HG03460 (cell line): ENCODE results near the gene WDR82.

Source experiments
- ATAC-seq: cut with Tn5 transposase; IDR thresholded peaks from one replicate; pipeline ENCODE4 v1.9.1; 2021; ENCODE audit not compliant: unreplicated experiment

The WDR82 gene

DNA sequence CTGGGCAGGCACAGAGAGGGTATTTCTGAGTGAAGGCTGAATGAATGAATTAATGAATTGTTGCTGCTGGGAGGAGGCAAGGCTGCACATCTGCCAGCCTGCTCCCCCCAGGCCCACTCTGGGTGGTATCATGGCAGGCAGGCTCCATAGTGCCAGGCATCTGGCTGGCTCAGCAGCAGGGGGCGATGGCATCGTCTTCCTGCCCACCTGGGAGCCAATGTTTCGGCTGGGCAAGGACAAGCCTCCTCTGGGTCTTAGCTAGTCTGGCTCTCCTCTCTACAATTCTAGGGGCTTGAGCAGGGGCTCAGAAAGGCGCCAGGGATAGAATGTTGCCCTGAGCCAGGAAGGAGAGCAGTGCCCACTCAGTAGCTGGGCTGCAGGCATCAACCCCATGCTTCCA, 51.3 kb downstream of the WDR82 start:
- ATAC-seq, result no peak

DNA sequence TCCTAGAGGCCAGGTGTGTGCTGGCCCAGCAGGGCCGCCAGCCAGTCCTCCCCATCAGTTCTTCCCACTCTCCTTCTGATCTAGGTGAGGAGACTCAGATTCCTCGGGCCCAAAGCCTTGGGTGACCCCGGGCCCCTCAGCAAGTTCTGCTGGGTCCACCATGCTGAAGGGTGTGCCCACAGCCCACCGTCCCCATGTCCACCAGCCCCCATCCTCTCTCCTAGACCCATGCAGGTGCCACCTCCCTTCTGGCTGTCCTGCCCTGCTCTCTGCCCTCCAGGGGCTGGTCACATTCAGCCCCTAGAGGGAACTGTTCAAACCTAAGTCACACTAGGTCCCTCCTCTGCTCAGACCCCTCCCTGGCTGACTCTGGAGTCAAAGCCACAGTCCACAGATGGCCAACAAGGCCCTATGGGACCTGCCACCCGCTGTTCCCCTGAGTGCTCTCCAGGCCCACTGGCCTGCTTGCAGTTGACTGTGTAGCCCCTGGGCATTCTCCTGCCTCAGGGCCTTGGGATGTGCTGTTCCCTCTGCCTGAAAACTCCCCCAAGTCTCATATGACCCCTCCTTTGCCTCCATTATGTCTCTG, 52.1 kb downstream of the WDR82 start:
- ATAC-seq, result no peak

DNA sequence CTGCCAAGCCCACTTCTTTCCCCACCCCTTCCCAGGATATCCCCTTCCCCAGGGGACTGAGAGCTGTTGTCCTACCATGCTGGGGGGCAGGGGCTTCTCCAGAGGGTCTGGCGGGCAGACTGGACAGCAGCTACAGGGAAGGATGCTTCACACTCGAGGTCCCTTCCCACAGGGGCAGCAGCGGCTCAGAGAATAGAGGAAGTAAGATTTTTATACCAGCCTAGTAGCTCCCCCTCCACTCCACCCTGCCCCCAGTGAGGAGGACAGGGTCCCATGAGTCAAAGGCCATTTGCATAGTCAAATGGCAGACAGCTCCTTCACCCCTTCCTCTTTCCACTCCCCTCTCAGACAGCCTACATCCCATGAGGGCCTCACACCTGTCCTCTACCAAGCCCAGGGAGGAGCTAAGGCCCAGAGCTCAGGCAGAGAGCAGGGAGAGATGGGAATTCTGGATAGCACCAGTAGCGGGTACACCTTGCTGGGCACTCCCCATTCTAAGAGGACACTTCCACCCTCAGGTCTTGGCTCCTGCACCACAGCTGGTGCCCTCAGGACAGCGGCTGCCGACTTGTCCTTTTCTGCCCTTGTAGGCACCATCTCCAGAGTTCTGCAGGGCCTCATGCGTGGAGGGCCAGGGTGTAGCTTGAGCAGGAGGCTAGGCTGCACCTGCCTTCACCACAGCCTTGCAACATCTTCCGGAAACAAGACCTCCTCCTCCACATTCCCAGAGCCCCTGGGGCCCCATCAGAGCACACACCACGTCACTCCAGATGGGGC, 52.8 kb downstream of the WDR82 start, which contains the start of gene TLR9:
Gene TLR9 (minus strand): TSS at position 194 of the 777 bp plus-strand sequence. CDS start 116 bp downstream, at position 78.
- ATAC-seq, result peak; percentile 88

DNA sequence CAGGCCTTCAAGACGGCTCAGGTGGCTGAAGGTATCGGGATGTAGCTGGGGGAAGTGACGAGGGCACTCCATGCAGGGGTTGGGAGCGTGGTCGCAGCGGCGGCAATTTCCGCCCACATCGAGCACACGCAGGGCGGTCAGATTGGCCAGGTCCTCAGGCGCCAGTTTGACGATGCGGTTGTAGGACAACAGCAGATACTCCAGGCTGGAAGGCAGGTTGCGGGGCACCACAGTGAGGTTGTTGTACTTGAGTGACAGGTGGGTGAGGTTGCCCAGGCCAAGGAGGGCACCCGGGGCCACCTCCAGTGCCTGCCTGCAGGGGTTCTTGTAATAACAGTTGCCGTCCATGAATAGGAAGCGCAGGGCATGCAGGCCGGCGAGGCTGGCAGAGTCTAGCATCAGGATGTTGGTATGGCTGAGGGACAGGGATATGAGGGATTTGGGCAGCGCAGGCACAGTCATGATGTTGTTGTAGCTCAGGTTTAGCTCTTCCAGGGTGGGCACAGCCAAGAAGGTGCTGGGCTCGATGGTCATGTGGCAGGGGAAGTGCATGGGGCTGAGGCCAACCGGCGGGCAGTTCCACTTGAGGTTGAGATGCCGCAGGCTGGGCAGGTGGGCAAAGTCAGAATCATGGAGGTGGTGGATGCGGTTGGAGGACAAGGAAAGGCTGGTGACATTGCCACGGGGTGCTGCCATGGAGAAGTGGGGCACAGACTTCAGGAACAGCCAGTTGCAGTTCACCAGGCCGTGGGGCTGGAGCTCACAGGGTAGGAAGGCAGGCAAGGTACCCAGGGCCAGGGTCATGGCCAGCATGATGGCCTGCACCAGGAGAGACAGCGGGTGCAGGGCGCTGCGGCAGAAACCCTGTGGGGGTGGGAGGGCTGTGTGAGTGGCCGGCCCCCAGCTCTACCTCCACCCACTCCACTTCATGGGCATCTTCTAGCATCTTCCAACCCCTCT, 54.7 kb downstream of the WDR82 start:
- no peak for ATAC-seq

DNA sequence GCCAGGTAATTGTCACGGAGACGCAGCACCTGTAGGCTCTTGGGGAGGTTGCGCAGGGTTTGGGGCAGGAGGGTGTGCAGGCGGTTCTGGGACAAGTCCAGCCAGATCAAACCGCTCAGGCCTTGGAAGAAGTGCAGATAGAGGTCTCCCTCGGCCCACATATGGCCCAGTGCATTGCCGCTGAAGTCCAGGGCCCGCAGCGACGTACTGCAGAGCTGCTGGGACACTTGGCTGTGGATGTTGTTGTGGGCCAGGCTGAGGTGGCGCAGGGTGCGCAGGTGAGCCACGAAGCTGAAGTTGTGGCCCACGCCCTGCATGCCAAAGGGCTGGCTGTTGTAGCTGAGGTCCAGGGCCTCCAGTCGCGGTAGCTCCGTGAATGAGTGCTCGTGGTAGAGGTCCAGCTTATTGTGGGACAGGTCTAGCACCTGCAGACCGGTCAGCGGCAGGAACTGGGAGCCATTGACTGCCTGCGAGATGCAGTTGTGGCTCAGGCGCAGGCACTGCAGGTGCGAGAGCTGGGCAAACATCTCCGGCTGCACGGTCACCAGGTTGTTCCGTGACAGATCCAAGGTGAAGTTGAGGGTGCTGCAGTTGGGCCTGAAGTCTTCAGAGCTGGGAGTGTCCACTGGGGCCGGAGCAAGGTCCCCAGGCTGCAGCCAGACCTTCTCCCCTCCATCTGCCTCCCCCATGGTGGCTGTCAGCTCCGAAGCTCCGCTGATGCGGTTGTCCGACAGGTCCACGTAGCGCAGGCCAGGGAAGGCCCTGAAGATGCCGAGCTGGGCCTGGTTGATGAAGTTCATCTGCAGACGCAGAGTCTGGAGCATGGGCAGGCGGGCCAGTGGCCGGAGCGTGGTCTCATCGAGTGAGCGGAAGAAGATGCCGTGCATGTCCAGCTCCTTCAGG, 55.9 kb downstream of the WDR82 start:
- ATAC-seq, result no peak

DNA sequence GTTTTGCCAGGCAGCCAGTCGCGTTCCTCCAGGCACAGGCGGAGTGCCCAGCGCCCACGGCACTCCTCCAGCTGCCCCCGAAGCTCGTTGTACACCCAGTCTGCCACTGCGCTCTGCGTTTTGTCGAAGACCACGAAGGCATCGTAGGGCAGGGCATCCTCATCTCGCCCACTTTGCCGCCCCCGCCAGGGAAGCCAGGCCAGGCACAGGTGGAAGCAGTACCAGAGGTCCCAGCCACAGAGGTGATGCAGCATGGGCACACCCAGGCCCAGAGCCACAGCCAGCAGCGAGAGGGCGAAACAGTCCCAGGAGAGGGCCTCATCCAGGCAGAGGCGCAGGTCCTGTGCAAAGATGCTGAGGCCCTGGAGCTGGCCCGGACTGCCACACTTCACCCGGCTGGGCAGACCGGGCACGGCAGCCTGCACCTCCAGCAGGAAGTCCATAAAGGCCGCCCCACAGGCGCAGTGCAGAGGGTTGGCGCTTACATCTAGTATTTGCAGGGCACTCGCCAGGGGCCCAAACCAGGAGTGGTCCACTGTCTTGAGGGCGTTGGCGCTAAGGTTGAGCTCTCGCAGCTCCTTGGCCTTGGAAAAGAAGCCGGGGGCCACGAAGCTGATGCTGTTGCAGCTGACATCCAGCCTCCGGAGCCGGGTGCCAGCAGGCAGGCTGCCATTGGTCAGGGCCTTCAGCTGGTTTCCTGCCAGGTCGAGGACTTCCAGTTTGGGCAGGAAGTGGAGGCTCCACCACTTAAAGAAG, 56.7 kb downstream of the WDR82 start:
- ATAC-seq, result no peak

DNA sequence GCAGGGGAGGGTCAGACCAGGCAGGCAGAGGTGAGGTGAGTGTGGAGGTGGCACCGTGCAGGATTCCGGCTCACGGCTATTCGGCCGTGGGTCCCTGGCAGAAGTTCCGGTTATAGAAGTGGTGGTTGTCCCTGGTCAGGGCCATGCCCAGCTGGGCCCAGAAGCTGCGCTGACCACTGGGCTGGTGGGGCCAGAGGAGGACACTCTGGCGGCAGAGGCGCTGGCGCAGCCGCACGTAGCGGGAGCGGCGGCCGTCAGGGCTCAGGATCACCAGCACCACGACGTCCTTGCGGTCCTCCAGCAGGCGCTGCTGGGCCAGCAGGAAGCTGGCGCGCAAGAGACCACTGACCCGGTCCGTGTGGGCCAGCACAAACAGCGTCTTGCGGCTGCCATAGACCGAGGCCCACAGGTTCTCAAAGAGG, 57.3 kb downstream of the WDR82 start:
- ATAC-seq, result no peak

DNA sequence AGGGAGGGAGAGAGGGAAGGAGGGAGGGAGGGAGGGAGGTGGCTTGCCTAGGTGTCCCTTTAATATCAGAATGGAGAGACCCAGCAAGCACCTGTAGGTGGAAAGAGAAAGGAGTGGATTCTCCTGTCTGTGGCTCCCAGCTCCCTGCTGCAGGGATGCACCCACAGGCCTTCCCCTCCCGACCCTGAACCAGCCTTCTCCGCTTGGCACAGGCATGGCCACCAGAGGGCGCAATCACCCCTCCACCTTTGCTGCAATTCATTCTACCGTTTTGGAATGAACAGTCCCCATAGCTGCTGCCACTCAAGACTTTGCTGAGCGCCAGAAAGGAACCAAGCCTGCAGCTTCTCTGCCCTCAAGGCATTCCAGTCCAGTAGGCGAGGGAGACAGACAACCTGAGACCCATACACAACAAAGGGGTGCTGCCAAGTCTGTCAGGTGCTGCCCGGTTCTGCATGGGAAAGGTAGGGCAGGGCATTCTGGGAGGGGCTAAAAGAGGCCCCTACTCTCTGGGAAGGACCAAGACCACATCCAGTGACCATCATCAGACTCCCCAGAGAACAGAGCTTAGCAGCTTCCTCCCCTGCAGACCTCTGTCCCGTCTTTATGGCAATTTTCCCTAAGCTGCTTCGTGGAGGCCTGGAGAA, 57.9 kb downstream of the WDR82 start:
- ATAC-seq, result no peak

DNA sequence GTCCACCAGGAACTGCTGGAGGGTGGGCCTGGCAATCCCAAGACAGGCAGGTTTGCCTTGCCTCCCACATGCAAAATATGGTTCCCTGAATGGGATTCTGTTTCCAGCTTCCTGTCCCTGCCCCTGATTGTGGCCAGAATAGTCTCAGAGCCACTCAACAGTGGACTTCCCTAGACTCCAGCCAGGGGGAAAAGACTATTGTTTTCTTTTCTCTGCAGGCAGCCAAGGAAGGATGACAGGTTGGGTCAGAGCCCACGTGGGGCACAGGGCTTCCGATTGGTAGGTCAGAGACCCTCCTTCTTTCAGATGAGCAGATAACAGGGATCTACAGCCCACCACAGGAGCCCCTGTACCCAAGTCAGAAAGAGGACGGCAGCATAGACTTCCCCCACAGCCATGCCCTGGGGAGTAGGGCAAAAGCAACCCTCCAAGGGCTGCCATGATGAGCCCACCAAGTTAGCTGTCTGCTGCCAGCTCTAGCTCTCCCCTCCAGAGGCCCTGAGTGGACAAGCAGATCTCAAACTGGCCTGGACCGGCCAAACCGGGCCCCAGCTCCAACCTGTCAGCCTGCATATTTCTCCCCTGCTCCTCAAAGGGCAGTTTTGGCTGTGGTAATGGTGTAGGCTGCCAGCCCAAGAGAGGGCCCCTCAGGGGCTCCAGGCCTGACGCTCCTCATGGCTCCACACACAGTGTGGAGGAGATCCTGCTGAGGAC, 59.4 kb downstream of the WDR82 start:
- ATAC-seq, result no peak

DNA sequence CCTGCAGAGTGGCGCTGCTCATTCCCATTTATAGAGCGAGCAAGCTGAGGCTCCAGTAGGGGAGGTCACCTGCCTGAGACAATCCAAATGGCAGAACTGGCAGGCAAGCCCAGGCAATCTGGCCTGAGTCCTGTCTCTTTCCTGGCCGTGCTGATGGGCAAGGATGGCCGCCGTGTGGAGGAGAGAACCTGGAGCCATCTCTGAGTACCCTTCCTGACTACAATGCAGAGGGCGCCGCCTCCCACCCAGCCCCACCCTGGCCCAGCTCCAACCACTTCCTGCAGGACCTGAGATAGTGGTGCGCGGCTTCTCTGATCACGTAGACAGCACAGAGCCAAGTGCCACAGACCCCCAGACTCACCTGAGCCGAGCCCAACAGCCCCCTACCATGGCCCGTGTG, 60.0 kb downstream of the WDR82 start:
- ATAC-seq, result no peak

DNA sequence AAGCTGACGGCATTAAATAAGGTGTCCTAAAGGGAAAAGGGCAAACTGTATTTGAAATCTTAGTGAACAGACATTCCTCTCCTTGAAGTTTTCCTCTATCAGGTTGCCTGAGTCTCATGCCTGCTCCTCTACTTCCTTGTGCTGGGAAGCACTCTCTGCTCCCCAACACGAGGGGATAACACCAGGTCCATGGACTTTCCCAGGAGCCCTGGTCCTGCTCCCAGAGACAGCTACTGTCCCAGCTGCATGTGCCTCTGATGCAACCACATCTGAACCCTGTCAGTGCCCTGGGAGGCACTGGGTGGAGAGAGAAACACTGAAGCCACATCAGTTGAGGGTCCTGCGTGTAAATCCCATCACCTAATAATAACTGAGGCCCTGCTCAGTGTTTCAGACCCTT, 60.4 kb downstream of the WDR82 start:
- no peak for ATAC-seq

DNA sequence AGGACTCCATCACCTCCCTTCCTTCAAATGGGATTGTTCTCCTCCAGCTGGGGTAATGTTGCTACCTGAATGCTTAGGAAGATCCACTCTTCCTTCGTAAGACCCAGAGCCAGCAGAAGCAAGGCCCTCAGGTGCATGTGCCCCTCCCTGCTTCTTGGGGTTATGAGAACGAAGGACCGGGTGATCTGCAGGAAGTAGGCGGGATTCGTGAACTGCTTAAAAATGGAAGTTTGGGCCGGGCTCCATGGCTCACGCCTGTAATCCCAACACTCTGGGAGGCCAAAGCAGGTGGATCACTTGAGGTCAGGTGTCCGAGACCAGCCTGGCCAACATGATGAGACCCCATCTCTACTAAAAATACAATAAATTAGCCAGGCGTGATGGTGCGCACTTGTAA, 61.0 kb downstream of the WDR82 start:
- no peak for ATAC-seq

DNA sequence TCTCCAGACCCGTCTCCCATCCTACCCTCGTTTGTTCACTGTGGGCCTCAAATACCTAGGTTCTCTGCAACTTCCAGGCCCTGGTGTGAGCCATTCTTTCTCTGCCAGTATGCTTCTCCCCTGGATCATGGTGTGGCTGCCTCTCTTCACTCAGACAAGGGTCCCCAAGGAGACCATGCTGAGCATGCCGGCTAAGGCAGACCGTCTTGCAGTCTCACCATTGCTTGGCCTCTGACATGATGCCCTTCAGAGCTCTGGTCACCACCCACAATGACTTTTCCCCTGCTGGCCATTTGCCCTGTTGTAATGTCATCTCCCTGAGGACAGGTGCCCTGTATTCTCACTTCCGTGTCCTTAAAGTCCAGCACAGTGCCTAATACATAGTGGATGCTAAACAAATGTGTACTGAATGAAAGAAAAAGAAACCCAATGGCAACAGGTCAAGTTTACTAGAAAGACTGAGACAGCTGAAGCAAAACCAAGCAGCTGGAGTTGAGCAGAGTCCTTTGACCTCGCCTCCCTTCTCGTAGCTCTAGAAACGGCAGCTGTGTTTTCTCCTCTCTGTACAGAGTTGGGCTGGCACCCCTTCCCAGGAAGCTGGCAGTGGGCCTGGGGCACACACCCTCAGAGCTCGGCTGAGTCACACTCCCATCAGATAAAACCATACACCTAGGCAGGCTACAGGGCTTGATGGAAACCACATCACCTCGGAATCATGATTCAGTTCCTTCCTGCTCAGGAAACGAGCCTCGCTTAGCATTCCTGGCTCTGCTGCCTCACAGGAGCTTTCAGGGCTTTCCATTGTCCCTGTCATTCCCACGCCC, 61.7 kb downstream of the WDR82 start:
- no peak for ATAC-seq

DNA sequence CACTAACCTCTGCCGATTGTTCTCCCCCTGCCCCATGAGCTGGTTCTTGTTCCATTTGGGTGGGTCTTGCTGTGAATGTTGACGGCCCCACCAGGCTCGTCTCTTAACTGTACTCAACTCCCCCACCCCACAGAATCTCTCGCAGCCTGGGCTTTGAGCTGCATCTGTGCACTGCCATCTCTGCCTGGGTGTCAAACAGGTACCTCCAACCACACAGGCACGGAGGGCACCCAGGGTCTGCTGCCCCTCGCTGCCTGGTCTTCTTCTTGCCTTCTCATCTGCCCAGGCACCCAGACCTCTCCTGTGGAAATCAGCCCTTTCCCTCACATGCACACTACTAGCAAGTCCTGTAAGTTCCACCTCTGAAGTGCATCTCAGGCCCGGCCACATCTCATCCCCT, 63.1 kb downstream of the WDR82 start:
- no peak for ATAC-seq

DNA sequence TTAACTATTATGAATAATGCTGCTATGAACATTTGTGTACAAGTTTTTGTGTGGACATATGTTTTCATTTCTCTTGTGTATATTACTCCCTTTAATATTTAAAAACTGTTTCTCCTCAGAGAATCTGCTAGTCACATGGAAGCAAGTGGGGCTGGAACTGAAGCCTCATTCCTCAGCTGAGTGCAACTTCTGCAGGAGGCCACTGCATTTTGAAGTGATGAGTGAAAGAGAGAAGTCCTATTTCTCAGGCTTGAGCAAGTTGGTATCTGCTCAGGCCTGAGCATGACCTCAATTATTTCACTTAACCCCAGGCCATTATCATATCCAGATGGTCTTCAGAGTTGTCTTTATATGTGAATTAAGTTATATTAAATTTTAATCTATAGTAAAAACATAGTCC, 64.5 kb downstream of the WDR82 start:
- ATAC-seq, result no peak

DNA sequence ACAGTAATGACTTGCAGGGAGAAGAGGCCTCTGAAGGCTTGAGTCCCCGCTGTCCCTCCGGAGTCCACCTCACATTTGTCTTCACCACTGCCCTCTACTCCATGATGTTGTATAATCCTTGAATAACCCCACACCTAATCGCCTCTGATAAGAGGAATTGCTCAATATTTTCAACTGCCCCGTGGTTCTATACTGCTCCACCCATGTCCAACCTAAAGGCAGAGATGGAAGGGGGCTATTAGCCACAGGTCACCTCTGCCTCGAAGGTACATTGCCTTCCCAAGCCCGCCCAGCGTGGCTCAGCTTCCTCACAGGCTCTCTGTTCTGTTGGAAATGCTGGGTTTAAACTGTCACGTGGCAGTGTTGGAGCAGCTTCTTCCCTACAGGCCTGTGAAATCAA, 65.4 kb downstream of the WDR82 start:
- no peak for ATAC-seq

DNA sequence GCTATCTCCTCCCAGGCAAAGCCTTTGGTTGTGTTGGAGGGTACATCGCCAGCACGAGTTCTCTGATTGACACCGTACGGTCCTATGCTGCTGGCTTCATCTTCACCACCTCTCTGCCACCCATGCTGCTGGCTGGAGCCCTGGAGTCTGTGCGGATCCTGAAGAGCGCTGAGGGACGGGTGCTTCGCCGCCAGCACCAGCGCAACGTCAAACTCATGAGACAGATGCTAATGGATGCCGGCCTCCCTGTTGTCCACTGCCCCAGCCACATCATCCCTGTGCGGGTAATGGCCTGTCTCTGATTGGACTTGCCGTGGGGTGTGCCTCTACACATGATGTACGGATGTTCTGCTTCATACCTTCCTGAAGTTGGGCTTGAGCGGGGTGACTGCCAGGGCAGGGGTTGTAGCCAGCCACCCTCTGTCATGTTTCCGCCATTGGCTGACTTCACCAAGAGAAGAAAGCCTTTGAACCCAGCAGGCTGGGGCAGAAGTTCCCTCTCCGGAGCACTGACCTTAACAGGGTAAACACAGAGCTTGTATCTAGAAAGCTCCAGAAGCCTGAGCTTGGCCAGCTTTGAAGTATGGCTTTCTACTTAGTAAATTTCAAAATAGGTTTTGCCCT, 67.1 kb downstream of the WDR82 start:
- no peak for ATAC-seq
